ENCODE results near the gene TRAF3IP1. TPM values are rescaled to one million over a fixed set of nuclear protein-coding genes. Genes with fewer than 3 reads are reported as not detected.

The TRAF3IP1 gene
- total and polyA plus RNA-seq, 4 donors = 4.0 to 9.1 (median 4.6) TPM

DNA sequence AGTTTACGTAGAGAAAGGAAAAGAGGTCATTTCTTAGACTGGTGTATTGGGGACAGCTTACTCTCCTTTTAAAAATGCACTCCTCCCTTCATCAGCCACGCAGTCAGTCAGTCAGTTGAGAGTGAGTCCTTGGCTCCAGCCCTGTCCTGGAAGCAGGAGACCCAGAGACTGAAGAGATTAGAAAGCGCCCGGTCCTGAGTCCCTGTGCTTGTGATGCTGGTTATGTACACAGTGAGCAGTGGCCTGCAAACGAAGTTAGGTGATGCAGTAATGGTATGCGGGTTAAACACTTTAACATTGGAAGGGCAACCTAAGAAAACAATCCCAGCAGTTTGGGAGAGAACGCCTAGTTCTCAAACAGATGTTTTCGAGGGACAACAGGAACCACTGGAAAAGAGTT, 100.1 kb downstream of the TRAF3IP1 start:
- peak; percentile 40 for DNase-seq (ENCODE audit: low spot score)
- TF ChIP-seq, protein P1, sequence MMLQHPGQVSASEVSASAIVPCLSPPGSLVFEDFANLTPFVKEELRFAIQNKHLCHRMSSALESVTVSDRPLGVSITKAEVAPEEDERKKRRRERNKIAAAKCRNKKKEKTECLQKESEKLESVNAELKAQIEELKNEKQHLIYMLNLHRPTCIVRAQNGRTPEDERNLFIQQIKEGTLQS (IDR thresholded peaks at IDR 0.05) = no peak
- TF ChIP-seq HNF4A (conservative IDR thresholded peaks at IDR 0.05) = no peak
- TF ChIP-seq RAD21 (IDR thresholded peaks at IDR 0.05) = no peak
- H3K27ac ChIP-seq (ENCODE audit: low read depth in 1 of 2, low read length in 2 of 2) = no peak overlapping the region
- no peaks in the 10 kb centered on the region for H3K36me3 ChIP-seq (ENCODE audit: control insufficient read depth in 4 of 4, insufficient read depth in 3 of 4, low read depth in 1 of 4, low read length in 3 of 4)
- H3K27me3 ChIP-seq (ENCODE audit: control insufficient read depth in 4 of 4, insufficient read depth in 4 of 4, low read length in 3 of 4) = no peaks in the 10 kb centered on the region
- WGBS = 87% methylated on average over 8 of the region's 8 CpGs
- peaks cover 0 to under 1% (median 0%) of the 10 kb centered on the region in 4 donors for H3K4me1 ChIP-seq (ENCODE audit: control insufficient read depth in 4 of 4, insufficient read depth in 4 of 4, low read length in 3 of 4)
- H3K4me3 ChIP-seq (ENCODE audit: low read depth in 1 of 3, low read length in 3 of 3) = no peak overlapping the region
- H3K9me3 ChIP-seq (ENCODE audit: control insufficient read depth in 4 of 4, low read length in 3 of 4) = peaks cover 0 to 8% (median 5%) of the 10 kb centered on the region in 4 donors
- H3K9ac ChIP-seq (ENCODE audit: low read depth in 1 of 2, low read length in 2 of 2) = no peak overlapping the region

DNA sequence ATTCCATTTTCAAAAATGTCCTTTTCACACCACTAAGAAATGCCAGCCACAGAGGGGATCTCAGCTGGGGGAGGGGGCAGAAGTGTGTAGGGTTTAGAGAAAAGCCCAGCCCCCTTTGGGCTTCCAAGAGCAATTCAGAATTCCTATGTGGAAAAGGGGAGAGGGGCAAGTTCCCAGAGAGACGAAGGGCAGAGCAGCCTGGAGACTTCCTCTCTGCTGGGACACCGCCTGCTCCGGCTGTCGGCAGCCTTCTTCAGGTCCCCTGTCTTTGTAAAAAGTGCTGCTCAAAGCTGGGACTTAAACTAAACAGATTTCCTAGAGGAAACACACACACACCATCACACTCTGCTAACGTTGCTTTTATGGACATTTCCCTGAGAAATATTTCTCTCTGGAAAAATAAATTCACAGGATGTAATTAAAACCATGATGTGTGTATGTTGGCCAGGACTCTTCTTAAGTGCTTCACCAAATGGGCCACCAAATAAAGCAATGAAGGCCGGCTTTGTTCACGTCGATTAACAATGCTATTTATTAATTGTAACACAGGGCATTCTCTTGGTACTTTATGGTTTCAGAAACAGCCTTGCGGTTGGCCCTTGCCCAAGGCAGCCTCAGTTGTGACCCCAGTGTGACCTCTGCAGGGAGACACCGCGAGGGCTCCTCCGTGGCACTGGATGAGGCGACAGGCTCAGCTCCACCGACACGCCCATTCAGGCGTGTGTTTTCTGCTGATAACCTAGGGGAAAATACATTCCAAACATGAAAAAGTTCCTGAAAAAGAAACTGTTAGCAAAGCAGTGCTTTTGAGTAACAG, 100.8 kb downstream of the TRAF3IP1 start:
- peaks cover 0 to 2% (median under 1%) of the 10 kb centered on the region in 4 donors for H3K9me3 ChIP-seq (ENCODE audit: control insufficient read depth in 4 of 4, low read length in 3 of 4)
- peaks cover 0 to 7% (median 4%) of the 10 kb centered on the region in 4 donors for H3K4me1 ChIP-seq (ENCODE audit: control insufficient read depth in 4 of 4, insufficient read depth in 4 of 4, low read length in 3 of 4)
- TF ChIP-seq NR2F2 (IDR thresholded peaks at IDR 0.05) = peak; percentile 16
- TF ChIP-seq, protein P1 (IDR thresholded peaks at IDR 0.05) = no peak
- H3K27ac ChIP-seq (ENCODE audit: low read depth in 1 of 2, low read length in 2 of 2) = no peak overlapping the region
- H3K9ac ChIP-seq (ENCODE audit: low read depth in 1 of 2, low read length in 2 of 2) = no peak overlapping the region
- peak; percentile 84 for DNase-seq (ENCODE audit: low spot score)
- WGBS = 73% methylated on average over 16 of the region's 16 CpGs
- no peak overlapping the region for H3K4me3 ChIP-seq (ENCODE audit: low read depth in 1 of 3, low read length in 3 of 3)
- H3K36me3 ChIP-seq (ENCODE audit: control insufficient read depth in 4 of 4, insufficient read depth in 3 of 4, low read depth in 1 of 4, low read length in 3 of 4) = no peaks in the 10 kb centered on the region
- no peaks in the 10 kb centered on the region for H3K27me3 ChIP-seq (ENCODE audit: control insufficient read depth in 4 of 4, insufficient read depth in 4 of 4, low read length in 3 of 4)

DNA sequence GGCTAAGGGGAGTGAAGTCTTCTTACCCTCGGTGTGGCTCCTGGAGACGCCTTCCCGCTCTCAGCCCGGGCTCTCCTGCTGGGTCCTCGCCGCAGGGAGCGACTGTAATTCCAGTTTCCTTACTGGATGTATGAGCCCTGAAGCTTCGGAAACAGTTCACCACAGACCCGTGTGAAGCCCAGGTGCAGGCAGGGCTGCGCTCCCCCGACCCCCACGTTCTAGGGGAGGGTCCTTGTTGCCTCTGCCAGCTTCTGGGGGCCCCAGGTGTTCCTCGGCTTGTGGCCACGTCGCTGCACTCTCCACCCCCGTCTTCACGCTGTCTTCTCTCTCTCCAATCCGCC, 101.3 kb downstream of the TRAF3IP1 start:
- Histone ChIP-seq H3K27me3 (ENCODE audit: control insufficient read depth in 4 of 4, insufficient read depth in 4 of 4, low read length in 3 of 4) (no peaks in the 10 kb centered on the region), H3K4me3 (ENCODE audit: low read depth in 1 of 3, low read length in 3 of 3) (no peak overlapping the region), H3K9ac (ENCODE audit: low read depth in 1 of 2, low read length in 2 of 2) (no peak overlapping the region), H3K36me3 (ENCODE audit: control insufficient read depth in 4 of 4, insufficient read depth in 3 of 4, low read depth in 1 of 4, low read length in 3 of 4) (no peaks in the 10 kb centered on the region), H3K4me1 (ENCODE audit: control insufficient read depth in 4 of 4, insufficient read depth in 4 of 4, low read length in 3 of 4) (peaks cover 0 to 8% (median 6%) of the 10 kb centered on the region in 4 donors), H3K9me3 (ENCODE audit: control insufficient read depth in 4 of 4, low read length in 3 of 4) (no peaks in the 10 kb centered on the region), H3K27ac (ENCODE audit: low read depth in 1 of 2, low read length in 2 of 2) (no peak overlapping the region)
- WGBS = 93% methylated on average over 18 of the region's 18 CpGs
- no peak for TF ChIP-seq EGR1 (IDR thresholded peaks at IDR 0.05; ENCODE audit: low read depth in 2 of 2)
- no peak for TF ChIP-seq HNF4A (conservative IDR thresholded peaks at IDR 0.05)
- TF ChIP-seq FOXA2 (IDR thresholded peaks at IDR 0.05) = no peak
- TF ChIP-seq, protein P2, sequence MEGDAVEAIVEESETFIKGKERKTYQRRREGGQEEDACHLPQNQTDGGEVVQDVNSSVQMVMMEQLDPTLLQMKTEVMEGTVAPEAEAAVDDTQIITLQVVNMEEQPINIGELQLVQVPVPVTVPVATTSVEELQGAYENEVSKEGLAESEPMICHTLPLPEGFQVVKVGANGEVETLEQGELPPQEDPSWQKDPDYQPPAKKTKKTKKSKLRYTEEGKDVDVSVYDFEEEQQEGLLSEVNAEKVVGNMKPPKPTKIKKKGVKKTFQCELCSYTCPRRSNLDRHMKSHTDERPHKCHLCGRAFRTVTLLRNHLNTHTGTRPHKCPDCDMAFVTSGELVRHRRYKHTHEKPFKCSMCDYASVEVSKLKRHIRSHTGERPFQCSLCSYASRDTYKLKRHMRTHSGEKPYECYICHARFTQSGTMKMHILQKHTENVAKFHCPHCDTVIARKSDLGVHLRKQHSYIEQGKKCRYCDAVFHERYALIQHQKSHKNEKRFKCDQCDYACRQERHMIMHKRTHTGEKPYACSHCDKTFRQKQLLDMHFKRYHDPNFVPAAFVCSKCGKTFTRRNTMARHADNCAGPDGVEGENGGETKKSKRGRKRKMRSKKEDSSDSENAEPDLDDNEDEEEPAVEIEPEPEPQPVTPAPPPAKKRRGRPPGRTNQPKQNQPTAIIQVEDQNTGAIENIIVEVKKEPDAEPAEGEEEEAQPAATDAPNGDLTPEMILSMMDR (IDR thresholded peaks at IDR 0.05; ENCODE audit: low read depth, low read length, missing input control) = no peak
- TF ChIP-seq GABPA (IDR thresholded peaks at IDR 0.05 in 1 of 2, conservative IDR thresholded peaks at IDR 0.05 in 1 of 2) = no peak
- TF ChIP-seq YY1 (IDR thresholded peaks at IDR 0.05) = no peak
- TF ChIP-seq HNF4G (IDR thresholded peaks at IDR 0.05) = no peak
- no peak for TF ChIP-seq FOXA1 (IDR thresholded peaks at IDR 0.05)
- DNase-seq (ENCODE audit: low spot score) = no peak

Measured in liver (tissue), 9 donors.